Measurements from ENCODE around the gene CBX5.

- TF ChIP-seq CTCF (IDR thresholded peaks at IDR 0.05): no peak
- TF ChIP-seq POLR2A (IDR thresholded peaks at IDR 0.05): no peak
These were observed 21.0 kb upstream of the CBX5 start, which contains the start of gene NFE2 for GRCh38 chr12:54300732-54301427.

Data from lower leg skin (tissue), 3 donors.